Measurements from ENCODE around the gene SFT2D1.

The SFT2D1 gene

GRCh38 chr6:166309977-166310376 lies 32.4 kb downstream of the SFT2D1 start:
- TF ChIP-seq TAF1 (IDR thresholded peaks at IDR 0.05; ENCODE audit: borderline replicate concordance, low read depth, low read length) (no peak), POLR2AphosphoS5 (IDR thresholded peaks at IDR 0.05; ENCODE audit: low read depth, low read length) (no peak), POLR2A (IDR thresholded peaks at IDR 0.05; ENCODE audit: low read depth, low read length) (no peak)
- FAIRE-seq (no peak), DNase-seq (ENCODE audit: insufficient read length) (no peak)

GRCh38 chr6:166308769-166309589 lies 33.4 kb downstream of the SFT2D1 start:
- FAIRE-seq (peak; percentile 85), DNase-seq (ENCODE audit: insufficient read length) (no peak)
- TF ChIP-seq POLR2A (IDR thresholded peaks at IDR 0.05; ENCODE audit: low read depth, low read length) (no peak), POLR2AphosphoS5 (IDR thresholded peaks at IDR 0.05; ENCODE audit: low read depth, low read length) (no peak), TAF1 (IDR thresholded peaks at IDR 0.05; ENCODE audit: borderline replicate concordance, low read depth, low read length) (no peak)

- DNase-seq (ENCODE audit: insufficient read length) (no peak), FAIRE-seq (no peak)
- TF ChIP-seq POLR2AphosphoS5 (IDR thresholded peaks at IDR 0.05; ENCODE audit: low read depth, low read length) (no peak), TAF1 (IDR thresholded peaks at IDR 0.05; ENCODE audit: borderline replicate concordance, low read depth, low read length) (no peak), POLR2A (IDR thresholded peaks at IDR 0.05; ENCODE audit: low read depth, low read length) (peak; percentile 19; the same call in 1 of the 2 replicates)
Measured at GRCh38 chr6:166308033-166308768, 34.1 kb downstream of the SFT2D1 start, which contains the start of gene PRR18. Gene PRR18, minus strand, starts transcription at chr6:166308392. Its CDS starts 250 bp downstream, at chr6:166308142.

- no peak for FAIRE-seq
- no peak for DNase-seq (ENCODE audit: insufficient read length)
Measured at GRCh38 chr6:166307082-166308032, 35.0 kb downstream of the SFT2D1 start.

GRCh38 chr6:166306378-166307081 lies 35.8 kb downstream of the SFT2D1 start:
- DNase-seq (ENCODE audit: insufficient read length) (no peak), FAIRE-seq (no peak)
- no peak for TF ChIP-seq TAF1 (IDR thresholded peaks at IDR 0.05; ENCODE audit: borderline replicate concordance, low read depth, low read length)
- TF ChIP-seq POLR2AphosphoS5 (IDR thresholded peaks at IDR 0.05; ENCODE audit: low read depth, low read length) = no peak
- no peak for TF ChIP-seq POLR2A (IDR thresholded peaks at IDR 0.05; ENCODE audit: low read depth, low read length)

More at GRCh38 chr6:166307082-166308032, 35.0 kb downstream of the SFT2D1 start:
- TF ChIP-seq POLR2A (IDR thresholded peaks at IDR 0.05; ENCODE audit: low read depth, low read length) (no peak), POLR2AphosphoS5 (IDR thresholded peaks at IDR 0.05; ENCODE audit: low read depth, low read length) (no peak), TAF1 (IDR thresholded peaks at IDR 0.05; ENCODE audit: borderline replicate concordance, low read depth, low read length) (no peak)

GRCh38 chr6:166305562-166306117 lies 36.7 kb downstream of the SFT2D1 start:
- TF ChIP-seq POLR2A (IDR thresholded peaks at IDR 0.05; ENCODE audit: low read depth, low read length) = no peak
- no peak for TF ChIP-seq POLR2AphosphoS5 (IDR thresholded peaks at IDR 0.05; ENCODE audit: low read depth, low read length)
- no peak for TF ChIP-seq TAF1 (IDR thresholded peaks at IDR 0.05; ENCODE audit: borderline replicate concordance, low read depth, low read length)
- FAIRE-seq = no peak

GRCh38 chr6:166304106-166304505 lies 38.2 kb downstream of the SFT2D1 start:
- FAIRE-seq (no peak), DNase-seq (ENCODE audit: insufficient read length) (no peak)
- TF ChIP-seq TAF1 (IDR thresholded peaks at IDR 0.05; ENCODE audit: borderline replicate concordance, low read depth, low read length) (no peak), POLR2AphosphoS5 (IDR thresholded peaks at IDR 0.05; ENCODE audit: low read depth, low read length) (no peak), POLR2A (IDR thresholded peaks at IDR 0.05; ENCODE audit: low read depth, low read length) (no peak)

More at GRCh38 chr6:166305562-166306117, 36.7 kb downstream of the SFT2D1 start:
- DNase-seq (ENCODE audit: insufficient read length) = no peak

GRCh38 chr6:166301611-166302529 lies 40.5 kb downstream of the SFT2D1 start:
- FAIRE-seq (no peak), DNase-seq (ENCODE audit: insufficient read length) (no peak)
- TF ChIP-seq TAF1 (IDR thresholded peaks at IDR 0.05; ENCODE audit: borderline replicate concordance, low read depth, low read length) (no peak), POLR2AphosphoS5 (IDR thresholded peaks at IDR 0.05; ENCODE audit: low read depth, low read length) (no peak), POLR2A (IDR thresholded peaks at IDR 0.05; ENCODE audit: low read depth, low read length) (no peak)

GRCh38 chr6:166300357-166300987 lies 41.9 kb downstream of the SFT2D1 start:
- DNase-seq (ENCODE audit: insufficient read length) (no peak), FAIRE-seq (no peak)
- TF ChIP-seq POLR2A (IDR thresholded peaks at IDR 0.05; ENCODE audit: low read depth, low read length) (no peak), TAF1 (IDR thresholded peaks at IDR 0.05; ENCODE audit: borderline replicate concordance, low read depth, low read length) (no peak), POLR2AphosphoS5 (IDR thresholded peaks at IDR 0.05; ENCODE audit: low read depth, low read length) (no peak)

Data from GM12892 (cell line).